ENCODE data around the gene TRAF5.

DNA sequence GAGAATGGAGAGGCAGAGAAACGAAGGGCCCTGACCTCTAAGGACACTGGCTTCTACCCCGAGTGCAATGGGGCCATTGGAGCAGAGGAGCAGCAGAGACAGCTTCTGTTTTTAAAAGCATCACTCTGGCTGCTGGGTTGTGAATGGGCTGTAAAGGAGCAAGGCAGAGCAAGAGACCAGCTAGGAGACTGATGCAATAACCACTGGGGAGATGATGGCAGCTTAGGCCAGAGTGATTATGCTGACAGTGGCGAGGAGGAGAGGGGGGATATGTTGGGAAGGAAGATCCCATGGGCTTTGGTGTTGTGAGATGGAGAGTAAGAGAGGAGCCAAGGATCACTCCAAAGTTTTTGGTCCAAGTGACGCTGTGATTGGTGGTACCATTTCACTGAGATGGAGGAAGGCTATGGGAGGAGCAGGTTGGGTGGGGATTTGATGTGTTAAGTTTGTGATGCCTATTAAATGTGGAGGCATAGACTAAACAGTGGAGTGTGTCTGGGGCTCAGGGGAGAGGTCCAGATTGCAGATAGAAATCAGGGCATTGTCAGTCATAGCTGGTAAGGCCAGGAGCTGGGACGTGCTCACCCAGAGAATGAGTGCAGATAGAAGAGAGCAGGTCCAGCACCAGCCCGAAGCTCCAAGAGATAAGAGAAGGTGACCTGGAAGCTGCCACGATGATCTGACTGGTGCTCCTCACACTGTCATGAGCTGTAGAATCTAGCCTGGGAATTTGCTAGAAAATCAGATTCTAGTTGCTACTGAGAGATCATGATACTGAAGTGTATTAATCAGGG lies 11.0 kb downstream of the TRAF5 start:
- TF ChIP-seq, protein P1, sequence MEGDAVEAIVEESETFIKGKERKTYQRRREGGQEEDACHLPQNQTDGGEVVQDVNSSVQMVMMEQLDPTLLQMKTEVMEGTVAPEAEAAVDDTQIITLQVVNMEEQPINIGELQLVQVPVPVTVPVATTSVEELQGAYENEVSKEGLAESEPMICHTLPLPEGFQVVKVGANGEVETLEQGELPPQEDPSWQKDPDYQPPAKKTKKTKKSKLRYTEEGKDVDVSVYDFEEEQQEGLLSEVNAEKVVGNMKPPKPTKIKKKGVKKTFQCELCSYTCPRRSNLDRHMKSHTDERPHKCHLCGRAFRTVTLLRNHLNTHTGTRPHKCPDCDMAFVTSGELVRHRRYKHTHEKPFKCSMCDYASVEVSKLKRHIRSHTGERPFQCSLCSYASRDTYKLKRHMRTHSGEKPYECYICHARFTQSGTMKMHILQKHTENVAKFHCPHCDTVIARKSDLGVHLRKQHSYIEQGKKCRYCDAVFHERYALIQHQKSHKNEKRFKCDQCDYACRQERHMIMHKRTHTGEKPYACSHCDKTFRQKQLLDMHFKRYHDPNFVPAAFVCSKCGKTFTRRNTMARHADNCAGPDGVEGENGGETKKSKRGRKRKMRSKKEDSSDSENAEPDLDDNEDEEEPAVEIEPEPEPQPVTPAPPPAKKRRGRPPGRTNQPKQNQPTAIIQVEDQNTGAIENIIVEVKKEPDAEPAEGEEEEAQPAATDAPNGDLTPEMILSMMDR (IDR thresholded peaks at IDR 0.05), result no peak
- TF ChIP-seq POLR2A (IDR thresholded peaks at IDR 0.05), result no peak
- no peak for TF ChIP-seq POLR2AphosphoS5 (IDR thresholded peaks at IDR 0.05)
- no peak for TF ChIP-seq EP300 (IDR thresholded peaks at IDR 0.05)
